ENCODE measurements around the gene CCNG1.

DNA sequence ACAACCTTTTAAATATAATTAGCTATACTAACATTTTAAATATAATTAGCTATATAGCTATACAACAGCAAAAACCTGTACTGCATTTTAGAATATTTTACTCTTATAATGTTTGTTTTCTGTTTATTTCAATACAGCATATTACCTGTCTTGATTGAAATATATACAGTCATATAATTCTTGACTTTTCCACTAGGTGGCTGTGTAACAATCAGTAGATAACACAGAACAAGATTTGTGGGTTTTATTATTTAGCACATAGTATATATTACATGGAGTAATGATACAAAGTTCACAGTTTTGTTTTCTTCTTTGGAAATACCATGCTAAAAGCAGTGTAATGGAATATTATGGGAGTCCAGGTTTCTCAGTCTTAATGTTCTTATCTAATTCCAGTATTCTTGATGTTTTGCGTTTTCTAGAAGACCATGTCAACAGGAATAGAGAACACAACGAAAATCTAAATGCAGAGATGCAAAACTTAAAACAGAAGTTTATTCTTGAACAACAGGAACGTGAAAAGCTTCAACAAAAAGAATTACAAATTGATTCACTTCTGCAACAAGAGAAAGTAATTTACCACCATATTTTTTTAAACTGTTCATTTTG is 36.3 kb downstream of the CCNG1 start:
- TF ChIP-seq POLR2AphosphoS5 (IDR thresholded peaks at IDR 0.05): no peak
- TF ChIP-seq, protein P1, sequence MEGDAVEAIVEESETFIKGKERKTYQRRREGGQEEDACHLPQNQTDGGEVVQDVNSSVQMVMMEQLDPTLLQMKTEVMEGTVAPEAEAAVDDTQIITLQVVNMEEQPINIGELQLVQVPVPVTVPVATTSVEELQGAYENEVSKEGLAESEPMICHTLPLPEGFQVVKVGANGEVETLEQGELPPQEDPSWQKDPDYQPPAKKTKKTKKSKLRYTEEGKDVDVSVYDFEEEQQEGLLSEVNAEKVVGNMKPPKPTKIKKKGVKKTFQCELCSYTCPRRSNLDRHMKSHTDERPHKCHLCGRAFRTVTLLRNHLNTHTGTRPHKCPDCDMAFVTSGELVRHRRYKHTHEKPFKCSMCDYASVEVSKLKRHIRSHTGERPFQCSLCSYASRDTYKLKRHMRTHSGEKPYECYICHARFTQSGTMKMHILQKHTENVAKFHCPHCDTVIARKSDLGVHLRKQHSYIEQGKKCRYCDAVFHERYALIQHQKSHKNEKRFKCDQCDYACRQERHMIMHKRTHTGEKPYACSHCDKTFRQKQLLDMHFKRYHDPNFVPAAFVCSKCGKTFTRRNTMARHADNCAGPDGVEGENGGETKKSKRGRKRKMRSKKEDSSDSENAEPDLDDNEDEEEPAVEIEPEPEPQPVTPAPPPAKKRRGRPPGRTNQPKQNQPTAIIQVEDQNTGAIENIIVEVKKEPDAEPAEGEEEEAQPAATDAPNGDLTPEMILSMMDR (IDR thresholded peaks at IDR 0.05): peak in 2 of 6 experiments; percentile 30 to 42

Data from upper lobe of left lung (tissue), 4 donors.